ENCODE measurements around the gene SPAG16. TPM values are rescaled to one million over a fixed set of nuclear protein-coding genes. Genes with fewer than 3 reads are reported as not detected.

The SPAG16 gene
- total RNA-seq, 1 experiment from 2014 or later = 17.3 TPM

GRCh38 chr2:214201892-214202291 lies 917.6 kb downstream of the SPAG16 start:
- H3K9ac ChIP-seq (ENCODE audit: extremely low read depth, insufficient read length, low read length) = no peak overlapping the region
- no peak overlapping the region for H3K23ac ChIP-seq (ENCODE audit: insufficient read length, low read depth, low read length)
- H4K91ac ChIP-seq (ENCODE audit: insufficient read length, low read depth, low read length) = no peak overlapping the region
- no peak overlapping the region for H2AFZ ChIP-seq (ENCODE audit: low read length)
- no peak overlapping the region for H2BK120ac ChIP-seq (ENCODE audit: low read depth, low read length, poor library complexity, severe bottlenecking)
- H4K5ac ChIP-seq (ENCODE audit: insufficient read length, low read depth, low read length) = no peak overlapping the region
- no peak overlapping the region for H2BK12ac ChIP-seq (ENCODE audit: insufficient read length, low read depth, low read length)
- H3K4me3 Mint-ChIP-seq = no peak overlapping the region
- H3K9me3 Mint-ChIP-seq = no peaks in the 10 kb centered on the region
- H2BK5ac ChIP-seq (ENCODE audit: insufficient read length, low read length) = no peak overlapping the region
- H2AK5ac ChIP-seq (ENCODE audit: insufficient read length, low read length) = no peak overlapping the region
- no peaks in the 10 kb centered on the region for H3K23me2 ChIP-seq (ENCODE audit: insufficient read length, low read depth, low read length, poor library complexity, severe bottlenecking)
- H3T11ph ChIP-seq (ENCODE audit: low read length) = no peak overlapping the region
- H3K79me2 ChIP-seq (ENCODE audit: insufficient read depth, low read length) = no peaks in the 10 kb centered on the region
- H3K9me3 ChIP-seq (ENCODE audit: control insufficient read depth, low read depth, low read length) = no peaks in the 10 kb centered on the region
- H3K27me3 ChIP-seq (ENCODE audit: insufficient read depth, low read length) = no peaks in the 10 kb centered on the region
- H4K20me1 ChIP-seq (ENCODE audit: control insufficient read depth, insufficient read depth, insufficient read length) = no peaks in the 10 kb centered on the region
- H3K27ac ChIP-seq (ENCODE audit: insufficient read length, low read depth, low read length) = no peak overlapping the region
- H3K79me1 ChIP-seq (ENCODE audit: insufficient read depth, low read depth, low read length, poor library complexity, severe bottlenecking) = no peaks in the 10 kb centered on the region
- WGBS (ENCODE audit: extremely low coverage, insufficient read length, low lambda C conversion rate) = no CpG with 5 or more reads among the region's 2 CpGs
- no peaks in the 10 kb centered on the region; a peak in 1 of 7 replicates for H3K36me3 Mint-ChIP-seq (ENCODE audit: insufficient read depth in 1 of 3, low read depth in 3 of 3)
- H3K27me3 Mint-ChIP-seq (ENCODE audit: low read depth) = no peaks in the 10 kb centered on the region
- no peak overlapping the region for H2BK15ac ChIP-seq (ENCODE audit: low read depth, low read length)
- no peak for DNase-seq
- H3K4me2 ChIP-seq (ENCODE audit: insufficient read depth, insufficient read length, low read length) = no peak overlapping the region
- no peak overlapping the region for H3K14ac ChIP-seq (ENCODE audit: insufficient read depth, low read length)
- H3K27ac Mint-ChIP-seq = no peak overlapping the region
- H2BK20ac ChIP-seq (ENCODE audit: low read depth, low read length, poor library complexity, severe bottlenecking) = no peak overlapping the region
- TF ChIP-seq CTCF (conservative IDR thresholded peaks at IDR 0.05) = no peak
- no peak overlapping the region for H3K56ac ChIP-seq (ENCODE audit: insufficient read length, low read depth, low read length)
- H3K4ac ChIP-seq (ENCODE audit: low read depth, low read length) = no peak overlapping the region
- peaks cover 9 to 11% of the 10 kb centered on the region in 2 experiments for H3K4me1 Mint-ChIP-seq
- H3K18ac ChIP-seq (ENCODE audit: insufficient read length, low read depth, low read length) = no peak overlapping the region
- H4K8ac ChIP-seq (replicated peaks; ENCODE audit: insufficient read length, low read depth, low read length) = no peak overlapping the region
- no peaks in the 10 kb centered on the region for H3K4me1 ChIP-seq (ENCODE audit: insufficient read depth, low read length)

All from H9 (cell line).